Activated naive CD8-positive, alpha-beta T cell treated with anti-CD3 and anti-CD28 coated beads for 36 hours (primary cell): Measurements from ENCODE around the gene AUTS2. TPM values are rescaled to one million over a fixed set of nuclear protein-coding genes. Genes with fewer than 3 reads are reported as not detected.

Experiments used
- DNase-seq: peaks from one replicate; pipeline ENCODE4 v3.0.0; 2021
- H3K27ac Mint-ChIP-seq: one replicate; pipeline ENCODE4 v1.8.0; 2022; ENCODE audit warnings: mild to moderate bottlenecking, moderate library complexity, mixed read lengths
- H3K27me3 Mint-ChIP-seq: one replicate; pipeline ENCODE4 v1.8.0; 2022; ENCODE audit warnings: mild to moderate bottlenecking, mixed read lengths
- H3K36me3 Mint-ChIP-seq: one replicate; pipeline ENCODE4 v1.8.0; 2021; ENCODE audit warnings: mild to moderate bottlenecking, mixed read lengths
- H3K4me1 Mint-ChIP-seq: one replicate; pipeline ENCODE4 v1.8.0; 2021; ENCODE audit warnings: mixed read lengths
- H3K4me3 Mint-ChIP-seq: one replicate; pipeline ENCODE4 v1.8.0; 2022; ENCODE audit warnings: mild to moderate bottlenecking, moderate library complexity, mixed read lengths
- H3K9me3 Mint-ChIP-seq: one replicate; pipeline ENCODE4 v1.8.0; 2022; ENCODE audit warnings: mixed read lengths
- total RNA-seq, 2 experiments: library from RNA; stranded (reverse); gene quantifications; one replicate each; pipeline ENCODE4 v1.2.3, GENCODE V29; 2021

Gene AUTS2
- total RNA-seq, 2 experiments from 2014 or later, result 0.58 to 0.78 TPM

GRCh38 chr7:70043015-70043538, 444.8 kb downstream of the AUTS2 start:
- DNase-seq, result no peak
- Mint-ChIP-seq H3K9me3 (no peaks in the 10 kb centered on the region), H3K4me3 (no peak overlapping the region)

GRCh38 chr7:70044064-70044463, 445.8 kb downstream of the AUTS2 start:
- Mint-ChIP-seq H3K27ac (no peak overlapping the region), H3K27me3 (no peaks in the 10 kb centered on the region), H3K36me3 (no peaks in the 10 kb centered on the region), H3K4me1 (no peaks in the 10 kb centered on the region), H3K9me3 (no peaks in the 10 kb centered on the region), H3K4me3 (no peak overlapping the region)
- no peak for DNase-seq

More at GRCh38 chr7:70043015-70043538, 444.8 kb downstream of the AUTS2 start:
- no peaks in the 10 kb centered on the region for H3K27me3 Mint-ChIP-seq
- H3K36me3 Mint-ChIP-seq, result no peaks in the 10 kb centered on the region
- no peak overlapping the region for H3K27ac Mint-ChIP-seq
- no peaks in the 10 kb centered on the region for H3K4me1 Mint-ChIP-seq

- Mint-ChIP-seq H3K27me3 (no peaks in the 10 kb centered on the region), H3K4me1 (no peaks in the 10 kb centered on the region), H3K9me3 (no peaks in the 10 kb centered on the region), H3K27ac (no peak overlapping the region), H3K36me3 (no peaks in the 10 kb centered on the region), H3K4me3 (no peak overlapping the region)
- no peak for DNase-seq
These were observed 446.2 kb downstream of the AUTS2 start for GRCh38 chr7:70044525-70044924.

DNA sequence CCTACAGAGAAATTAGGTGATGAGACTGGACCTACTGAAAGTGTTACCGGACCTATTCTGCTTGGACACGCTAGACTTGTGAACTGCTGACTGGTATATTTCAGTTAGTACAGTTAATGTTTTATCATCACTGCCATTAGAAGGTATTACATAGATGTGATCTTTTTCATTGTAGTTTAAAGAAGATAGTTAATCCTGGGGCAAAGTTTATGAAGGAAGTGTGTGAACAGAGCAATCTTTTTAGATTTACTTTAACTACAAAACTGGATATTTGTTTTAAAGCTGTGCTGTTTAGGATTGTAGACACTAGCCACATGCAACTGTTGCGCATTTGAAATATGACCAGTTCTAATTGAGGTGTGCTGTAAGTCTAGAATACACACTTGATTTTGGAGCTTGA, 446.7 kb downstream of the AUTS2 start:
- Mint-ChIP-seq H3K9me3 (no peaks in the 10 kb centered on the region), H3K4me1 (no peaks in the 10 kb centered on the region), H3K36me3 (no peaks in the 10 kb centered on the region), H3K27me3 (no peaks in the 10 kb centered on the region), H3K27ac (no peak overlapping the region), H3K4me3 (no peak overlapping the region)
- DNase-seq, result no peak

DNA sequence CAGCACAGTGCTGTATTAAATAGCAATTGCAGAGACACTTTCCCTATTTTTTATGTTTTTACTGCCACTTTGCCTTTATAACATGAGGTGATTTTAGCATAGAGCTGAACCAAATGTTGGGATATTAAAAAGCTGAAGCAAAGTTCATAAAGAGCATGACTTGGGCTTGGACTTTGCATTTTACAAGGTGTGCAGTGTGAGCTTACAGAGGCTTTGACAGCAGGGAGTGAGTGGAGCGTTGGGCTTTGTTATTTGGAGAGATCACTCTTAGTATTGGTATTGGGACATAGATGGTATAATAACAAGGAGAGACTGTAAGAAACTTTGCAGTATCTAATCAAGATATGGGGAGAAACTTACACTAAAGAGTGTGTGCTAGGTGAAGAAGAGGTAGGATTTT, 449.1 kb downstream of the AUTS2 start:
- DNase-seq, result no peak
- Mint-ChIP-seq H3K9me3 (no peaks in the 10 kb centered on the region), H3K4me3 (no peak overlapping the region), H3K27me3 (no peaks in the 10 kb centered on the region), H3K4me1 (no peaks in the 10 kb centered on the region), H3K27ac (no peak overlapping the region), H3K36me3 (no peaks in the 10 kb centered on the region)

DNA sequence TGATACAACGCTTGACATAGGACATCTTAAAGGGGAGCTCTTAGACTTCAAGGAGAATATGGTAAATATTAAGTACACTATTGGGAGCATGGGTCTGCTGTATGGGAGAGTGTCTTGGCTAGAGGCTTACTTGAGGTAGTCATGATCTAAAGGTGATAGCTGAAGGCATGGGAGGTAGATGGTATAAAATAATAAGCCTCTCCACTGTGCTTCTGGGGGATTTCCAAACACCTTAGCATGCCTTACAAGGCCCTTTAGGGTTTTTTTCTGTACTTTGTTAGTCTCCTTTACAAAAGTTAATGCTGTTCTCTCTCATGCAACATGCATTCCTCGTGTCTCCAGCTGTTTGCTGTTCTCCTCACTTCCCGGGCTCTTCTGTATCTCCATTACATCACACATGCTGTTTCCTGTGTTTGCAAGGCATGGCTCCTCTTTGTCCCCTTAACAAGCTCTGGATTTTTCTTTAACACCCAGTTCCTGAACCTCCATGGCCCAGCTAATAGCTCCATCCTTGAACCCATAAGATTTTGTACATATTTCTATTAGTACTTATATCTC, 449.7 kb downstream of the AUTS2 start:
- H3K27ac Mint-ChIP-seq, result no peak overlapping the region
- H3K4me3 Mint-ChIP-seq, result no peak overlapping the region
- H3K4me1 Mint-ChIP-seq, result no peaks in the 10 kb centered on the region
- H3K27me3 Mint-ChIP-seq, result no peaks in the 10 kb centered on the region
- DNase-seq, result no peak
- no peaks in the 10 kb centered on the region for H3K9me3 Mint-ChIP-seq
- no peaks in the 10 kb centered on the region for H3K36me3 Mint-ChIP-seq

DNA sequence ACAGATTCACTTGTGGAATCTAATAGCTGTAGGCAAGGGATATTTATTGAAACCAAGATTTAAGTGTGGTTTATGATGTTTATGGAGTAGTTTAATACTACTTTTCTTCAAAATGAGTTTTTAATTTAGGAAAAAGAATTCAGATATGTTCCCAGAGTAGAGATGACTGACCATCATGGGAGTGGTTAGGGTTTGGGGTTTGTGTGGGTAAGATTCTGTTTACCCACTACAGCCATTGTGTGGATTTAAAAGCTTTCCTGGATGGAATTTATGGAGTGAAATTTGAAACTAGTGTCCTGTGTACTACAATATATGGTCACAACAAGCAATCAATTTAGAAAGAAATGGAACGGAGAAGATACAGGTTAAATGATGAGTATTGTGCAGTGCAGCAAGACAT, 453.5 kb downstream of the AUTS2 start:
- Mint-ChIP-seq H3K4me1 (no peaks in the 10 kb centered on the region), H3K36me3 (no peaks in the 10 kb centered on the region), H3K9me3 (no peaks in the 10 kb centered on the region), H3K27me3 (no peaks in the 10 kb centered on the region), H3K27ac (no peak overlapping the region), H3K4me3 (no peak overlapping the region)
- no peak for DNase-seq

- no peaks in the 10 kb centered on the region for H3K9me3 Mint-ChIP-seq
- H3K27me3 Mint-ChIP-seq, result no peaks in the 10 kb centered on the region
- H3K4me3 Mint-ChIP-seq, result no peak overlapping the region
- no peak overlapping the region for H3K27ac Mint-ChIP-seq
- no peak for DNase-seq
- no peaks in the 10 kb centered on the region for H3K4me1 Mint-ChIP-seq
- no peaks in the 10 kb centered on the region for H3K36me3 Mint-ChIP-seq
These were observed 454.4 kb downstream of the AUTS2 start for GRCh38 chr7:70052691-70053090.

DNA sequence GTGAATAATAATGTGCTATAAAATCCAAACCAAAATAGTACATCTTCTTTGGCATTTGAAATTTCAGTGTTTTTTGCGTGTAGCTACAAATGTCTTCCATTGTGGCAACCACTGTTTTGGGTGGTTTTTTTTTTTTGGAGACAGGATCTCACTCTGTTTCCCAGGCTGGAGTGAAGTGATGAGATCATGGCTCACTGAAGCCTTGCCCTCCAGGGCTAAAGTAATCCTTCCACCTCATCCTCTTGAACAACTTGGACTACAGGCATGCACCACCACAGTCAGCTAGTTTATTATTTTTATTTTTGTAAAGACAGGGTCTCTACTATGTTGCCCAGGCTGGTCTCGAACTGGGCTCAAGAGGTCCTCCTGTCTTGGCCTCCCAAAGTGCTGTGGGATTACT, 455.1 kb downstream of the AUTS2 start:
- no peaks in the 10 kb centered on the region for H3K27me3 Mint-ChIP-seq
- H3K36me3 Mint-ChIP-seq, result no peaks in the 10 kb centered on the region
- H3K4me1 Mint-ChIP-seq, result no peaks in the 10 kb centered on the region
- no peak overlapping the region for H3K4me3 Mint-ChIP-seq
- no peak overlapping the region for H3K27ac Mint-ChIP-seq
- DNase-seq, result no peak
- no peaks in the 10 kb centered on the region for H3K9me3 Mint-ChIP-seq

DNA sequence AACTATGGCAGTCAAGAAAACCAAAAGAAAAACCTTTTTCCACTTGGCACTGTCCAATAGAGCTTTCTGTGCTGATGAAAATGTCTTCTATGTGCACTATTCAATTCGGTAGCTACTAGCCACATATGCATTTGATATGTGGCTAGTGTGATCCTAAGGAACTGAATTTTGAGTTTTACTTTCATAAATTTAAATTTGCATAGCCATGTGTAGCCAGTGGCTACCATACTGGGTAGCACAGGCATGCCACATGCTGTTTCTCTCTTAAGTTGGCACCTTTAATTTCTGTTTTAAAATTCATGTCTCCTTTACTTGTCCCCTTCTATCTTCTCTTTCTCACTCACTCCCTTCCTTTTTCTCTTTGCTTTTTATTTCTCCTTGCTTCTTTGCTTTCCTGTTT, 455.7 kb downstream of the AUTS2 start:
- no peaks in the 10 kb centered on the region for H3K9me3 Mint-ChIP-seq
- H3K4me3 Mint-ChIP-seq, result no peak overlapping the region
- DNase-seq, result no peak
- no peak overlapping the region for H3K27ac Mint-ChIP-seq
- no peaks in the 10 kb centered on the region for H3K27me3 Mint-ChIP-seq
- H3K36me3 Mint-ChIP-seq, result no peaks in the 10 kb centered on the region
- no peaks in the 10 kb centered on the region for H3K4me1 Mint-ChIP-seq

DNA sequence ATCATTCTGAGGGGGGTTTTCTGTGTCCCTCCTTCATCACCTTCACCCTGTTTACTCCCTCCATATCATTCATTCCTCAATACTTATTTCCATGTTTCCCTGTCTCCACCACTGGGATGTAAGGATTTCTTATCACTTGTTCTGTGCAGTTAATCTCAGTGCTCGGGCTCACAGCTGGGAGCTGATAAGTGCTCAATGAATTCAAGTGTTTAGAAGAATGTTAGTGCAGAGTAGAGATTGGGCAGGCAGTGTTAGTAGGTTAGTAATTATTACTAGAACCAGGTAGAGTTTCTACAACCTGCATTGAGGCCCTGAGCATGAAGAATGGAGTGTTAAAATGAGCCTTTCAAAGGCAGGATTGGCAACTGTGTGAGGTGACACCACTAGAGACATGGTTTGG, 458.1 kb downstream of the AUTS2 start:
- no peaks in the 10 kb centered on the region for H3K4me1 Mint-ChIP-seq
- no peaks in the 10 kb centered on the region for H3K27me3 Mint-ChIP-seq
- H3K27ac Mint-ChIP-seq, result no peak overlapping the region
- no peaks in the 10 kb centered on the region for H3K9me3 Mint-ChIP-seq
- H3K4me3 Mint-ChIP-seq, result no peak overlapping the region
- no peak for DNase-seq
- no peaks in the 10 kb centered on the region for H3K36me3 Mint-ChIP-seq

GRCh38 chr7:70060298-70061068, 462.2 kb downstream of the AUTS2 start:
- Mint-ChIP-seq H3K4me1 (no peaks in the 10 kb centered on the region), H3K27me3 (no peaks in the 10 kb centered on the region), H3K4me3 (no peak overlapping the region), H3K36me3 (no peaks in the 10 kb centered on the region), H3K9me3 (no peaks in the 10 kb centered on the region), H3K27ac (no peak overlapping the region)
- no peak for DNase-seq

GRCh38 chr7:70063371-70063770, 465.1 kb downstream of the AUTS2 start:
- H3K9me3 Mint-ChIP-seq, result no peaks in the 10 kb centered on the region
- no peaks in the 10 kb centered on the region for H3K36me3 Mint-ChIP-seq
- no peak for DNase-seq
- H3K27ac Mint-ChIP-seq, result no peak overlapping the region
- H3K4me3 Mint-ChIP-seq, result no peak overlapping the region
- H3K4me1 Mint-ChIP-seq, result no peaks in the 10 kb centered on the region
- no peaks in the 10 kb centered on the region for H3K27me3 Mint-ChIP-seq

DNA sequence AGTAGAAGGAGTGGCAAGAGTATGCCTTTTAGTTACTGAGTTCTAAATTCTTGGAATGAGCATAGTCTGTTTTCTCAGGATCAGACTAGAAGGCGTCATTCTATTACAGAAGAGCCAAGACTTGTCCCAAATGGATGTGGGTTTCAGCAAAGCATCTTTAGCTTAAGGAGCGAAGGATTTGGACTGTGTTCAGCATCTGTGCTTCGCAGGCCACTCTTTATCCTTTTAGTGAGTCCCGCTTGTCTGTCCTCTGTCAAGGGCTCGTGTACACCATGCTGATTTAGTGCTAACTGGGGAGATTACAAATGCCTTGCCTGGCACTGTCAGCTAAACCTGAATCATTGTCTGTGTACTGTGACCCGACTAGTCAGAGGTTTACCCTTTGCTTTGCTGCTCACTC, 465.7 kb downstream of the AUTS2 start:
- no peaks in the 10 kb centered on the region for H3K9me3 Mint-ChIP-seq
- DNase-seq, result no peak
- H3K4me3 Mint-ChIP-seq, result no peak overlapping the region
- H3K36me3 Mint-ChIP-seq, result no peaks in the 10 kb centered on the region
- H3K27ac Mint-ChIP-seq, result no peak overlapping the region
- no peaks in the 10 kb centered on the region for H3K4me1 Mint-ChIP-seq
- no peaks in the 10 kb centered on the region for H3K27me3 Mint-ChIP-seq

GRCh38 chr7:70066844-70067243, 468.6 kb downstream of the AUTS2 start:
- Mint-ChIP-seq H3K27ac (no peak overlapping the region), H3K4me1 (no peaks in the 10 kb centered on the region), H3K4me3 (no peak overlapping the region), H3K27me3 (no peaks in the 10 kb centered on the region), H3K36me3 (no peaks in the 10 kb centered on the region), H3K9me3 (no peaks in the 10 kb centered on the region)
- no peak for DNase-seq

DNA sequence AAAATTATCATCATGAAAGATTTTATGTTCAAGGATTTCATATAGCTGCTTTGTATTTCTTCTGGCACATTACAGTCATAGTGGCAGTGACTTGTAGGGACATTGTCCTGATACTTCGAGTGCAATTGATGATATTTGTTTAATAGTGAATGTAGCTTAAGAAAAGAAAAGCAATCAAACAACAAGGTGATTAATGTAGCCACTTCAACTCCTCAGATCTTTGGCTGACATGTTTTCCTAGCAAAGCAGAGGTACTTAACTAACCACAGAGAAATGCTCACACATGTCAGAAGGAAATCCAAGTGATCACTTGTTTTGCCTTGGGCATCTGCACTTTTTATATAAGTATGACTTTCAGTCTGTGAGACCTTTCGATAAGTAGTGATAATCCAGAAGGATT, 470.3 kb downstream of the AUTS2 start:
- Mint-ChIP-seq H3K27ac (no peak overlapping the region), H3K4me1 (no peaks in the 10 kb centered on the region), H3K36me3 (no peaks in the 10 kb centered on the region), H3K9me3 (no peaks in the 10 kb centered on the region), H3K27me3 (no peaks in the 10 kb centered on the region), H3K4me3 (no peak overlapping the region)
- no peak for DNase-seq
